ENCODE results near the gene SOCS2.

SOCS2 gene

DNA sequence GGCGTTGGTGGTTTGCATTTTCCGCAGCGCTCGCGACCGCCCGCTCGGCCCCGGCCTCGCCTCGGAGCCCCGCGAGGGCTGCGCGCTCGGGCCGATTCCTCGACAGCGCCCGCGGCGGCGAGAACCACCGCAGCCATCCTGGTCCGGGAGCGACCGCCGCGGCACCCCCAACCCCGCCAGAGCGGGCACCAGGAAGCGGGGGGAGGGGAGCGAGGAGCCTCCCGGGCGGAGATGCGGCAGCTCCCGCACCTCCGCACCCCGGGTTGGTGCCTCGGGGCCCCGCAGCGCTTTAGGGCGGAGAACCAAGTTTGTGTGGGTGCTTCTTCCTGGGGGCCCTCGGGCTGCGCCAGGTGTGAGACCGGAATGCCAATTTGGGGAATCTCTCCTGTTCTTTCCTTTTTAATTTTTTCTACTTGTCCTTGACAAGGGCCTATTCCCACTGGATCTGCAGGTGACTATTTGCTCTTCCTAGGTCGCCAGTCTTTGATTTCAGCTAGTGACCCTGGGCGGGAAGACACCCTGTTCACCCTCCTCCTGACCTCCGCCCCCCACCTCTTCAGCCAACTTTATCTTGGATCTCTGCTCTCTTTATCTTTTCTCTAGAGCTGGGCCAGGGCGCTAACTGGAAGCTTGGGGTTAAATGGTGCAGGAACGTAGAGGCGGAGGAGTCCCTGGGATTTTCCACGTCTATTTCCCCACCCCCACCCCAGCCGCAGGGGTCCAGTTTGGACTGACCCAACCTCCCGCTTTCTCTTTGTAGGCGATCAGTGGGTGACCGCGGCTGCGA, at the start of gene SOCS2:
SOCS2 (plus strand) TSS at position 751 of the 787 bp plus-strand sequence. CDS start 223 bp downstream, outside the sequence.
- TF ChIP-seq ZNF565 (CRISPR knock-in tag; conservative IDR thresholded peaks at IDR 0.05; ENCODE audit: low read depth) (no peak), TSHZ2 (CRISPR knock-in tag; IDR thresholded peaks at IDR 0.05) (no peak), SNAI2 (CRISPR knock-in tag; IDR thresholded peaks at IDR 0.05) (no peak), TCF4 (CRISPR knock-in tag; IDR thresholded peaks at IDR 0.05; ENCODE audit: borderline replicate concordance) (no peak), ZC3H10 (CRISPR knock-in tag; IDR thresholded peaks at IDR 0.05) (no peak), PATZ1 (CRISPR knock-in tag; IDR thresholded peaks at IDR 0.05; ENCODE audit: borderline replicate concordance) (0 out of 2 replicates have a peak, but pooled peaks have one; percentile 31)
- TF ChIP-seq, protein P1, sequence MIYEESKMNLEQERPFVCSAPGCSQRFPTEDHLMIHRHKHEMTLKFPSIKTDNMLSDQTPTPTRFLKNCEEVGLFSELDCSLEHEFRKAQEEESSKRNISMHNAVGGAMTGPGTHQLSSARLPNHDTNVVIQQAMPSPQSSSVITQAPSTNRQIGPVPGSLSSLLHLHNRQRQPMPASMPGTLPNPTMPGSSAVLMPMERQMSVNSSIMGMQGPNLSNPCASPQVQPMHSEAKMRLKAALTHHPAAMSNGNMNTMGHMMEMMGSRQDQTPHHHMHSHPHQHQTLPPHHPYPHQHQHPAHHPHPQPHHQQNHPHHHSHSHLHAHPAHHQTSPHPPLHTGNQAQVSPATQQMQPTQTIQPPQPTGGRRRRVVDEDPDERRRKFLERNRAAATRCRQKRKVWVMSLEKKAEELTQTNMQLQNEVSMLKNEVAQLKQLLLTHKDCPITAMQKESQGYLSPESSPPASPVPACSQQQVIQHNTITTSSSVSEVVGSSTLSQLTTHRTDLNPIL (CRISPR knock-in tag; IDR thresholded peaks at IDR 0.05; ENCODE audit: low read depth) = no peak
- peak; percentile 15 for ATAC-seq

DNA sequence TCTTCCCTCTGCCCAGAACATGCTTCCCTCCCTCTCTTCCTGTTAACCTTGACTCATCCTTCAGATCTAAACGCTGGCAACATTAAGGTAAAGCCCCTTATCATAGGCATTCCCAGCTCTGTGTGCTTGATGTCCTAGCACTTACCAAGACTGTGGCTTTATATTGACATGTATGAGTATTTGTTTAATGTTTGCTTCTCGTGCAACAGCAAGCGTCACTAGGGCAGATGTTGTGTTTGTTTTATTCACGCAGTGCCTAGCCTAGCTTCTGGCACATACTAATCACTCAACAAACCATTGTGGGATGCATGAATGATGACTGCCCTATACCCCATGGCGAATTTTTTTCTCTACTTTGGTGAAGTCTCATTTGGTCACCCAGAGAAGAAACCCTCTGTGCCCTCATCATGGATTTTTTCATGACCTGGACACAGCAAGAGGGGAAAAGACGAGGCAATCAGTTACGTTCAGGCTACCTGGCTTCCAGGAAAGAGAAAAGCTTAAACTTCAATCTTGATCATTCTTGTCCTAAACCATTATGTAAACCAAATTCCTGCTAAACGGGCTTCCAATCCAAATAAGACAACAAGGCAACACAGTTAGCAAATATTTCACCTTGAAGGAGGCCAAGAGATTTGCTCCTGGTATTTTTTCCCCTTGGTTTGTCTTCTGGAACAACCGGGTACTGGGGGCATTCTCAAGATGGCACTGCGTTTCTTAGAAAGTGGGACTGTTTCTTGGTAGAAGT, 47.9 kb upstream of the SOCS2 start:
- no peak for ATAC-seq
- TF ChIP-seq ZFP3 (CRISPR knock-in tag; IDR thresholded peaks at IDR 0.05) = no peak

GRCh38 chr12:93526786-93527428, 45.6 kb upstream of the SOCS2 start:
- TF ChIP-seq ZNF70 (CRISPR knock-in tag; IDR thresholded peaks at IDR 0.05) (no peak), ZFP3 (CRISPR knock-in tag; IDR thresholded peaks at IDR 0.05) (no peak), ISL1 (CRISPR knock-in tag; IDR thresholded peaks at IDR 0.05) (peak; percentile 85), TSHZ2 (CRISPR knock-in tag; IDR thresholded peaks at IDR 0.05) (no peak), TOX (CRISPR knock-in tag; IDR thresholded peaks at IDR 0.05; ENCODE audit: borderline replicate concordance) (no peak), PATZ1 (CRISPR knock-in tag; IDR thresholded peaks at IDR 0.05; ENCODE audit: borderline replicate concordance) (no peak)
- peak; percentile 92 for ATAC-seq

- ATAC-seq = no peak
- TF ChIP-seq ISL1 (CRISPR knock-in tag; IDR thresholded peaks at IDR 0.05) (no peak), RARB (CRISPR knock-in tag; IDR thresholded peaks at IDR 0.05) (no peak), CSDC2 (CRISPR knock-in tag; IDR thresholded peaks at IDR 0.05) (no peak), ZNF70 (CRISPR knock-in tag; IDR thresholded peaks at IDR 0.05) (no peak), TOX (CRISPR knock-in tag; IDR thresholded peaks at IDR 0.05; ENCODE audit: borderline replicate concordance) (no peak), TCF4 (CRISPR knock-in tag; IDR thresholded peaks at IDR 0.05; ENCODE audit: borderline replicate concordance) (no peak), ZNF565 (CRISPR knock-in tag; conservative IDR thresholded peaks at IDR 0.05; ENCODE audit: low read depth) (no peak), ZFP3 (CRISPR knock-in tag; IDR thresholded peaks at IDR 0.05) (no peak), POU6F1 (CRISPR knock-in tag; IDR thresholded peaks at IDR 0.05; ENCODE audit: borderline replicate concordance, low read depth) (no peak), GLIS3 (CRISPR knock-in tag; IDR thresholded peaks at IDR 0.05) (no peak), ZFP30 (CRISPR knock-in tag; IDR thresholded peaks at IDR 0.05) (no peak), PATZ1 (CRISPR knock-in tag; IDR thresholded peaks at IDR 0.05; ENCODE audit: borderline replicate concordance) (no peak)
Measured at GRCh38 chr12:93530358-93530757, 42.1 kb upstream of the SOCS2 start.
